DMS153 (cell line): ENCODE data around the gene FOXP2.

Experiments used
- DNase-seq: peaks from one replicate; lab custom pipeline; 2025; lab: John Stamatoyannopoulos, UW

FOXP2 gene

DNA sequence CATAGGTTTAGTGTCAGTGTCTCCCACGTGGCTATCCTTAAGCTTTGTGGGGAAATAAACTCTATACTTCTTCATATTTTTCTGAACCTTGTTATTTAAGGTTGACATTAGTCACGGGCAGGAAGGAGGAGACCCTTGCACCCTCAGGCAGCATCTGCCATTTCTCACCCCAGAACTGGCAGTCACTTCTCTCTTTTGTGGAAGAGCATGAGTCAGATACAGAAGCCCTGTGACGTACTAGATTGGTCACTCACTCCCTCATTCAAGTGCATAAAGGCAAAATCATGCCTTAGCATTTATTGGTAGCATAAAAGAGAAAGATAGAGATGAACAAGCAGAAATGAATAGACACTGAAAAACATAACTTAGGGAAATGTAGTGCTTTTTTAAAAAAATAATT lies 301.3 kb downstream of the FOXP2 start:
- no peak for DNase-seq

GRCh38 chr7:114718861-114719260 lies 304.2 kb downstream of the FOXP2 start:
- no peak for DNase-seq

- DNase-seq = no peak
These were observed 306.1 kb downstream of the FOXP2 start for GRCh38 chr7:114720725-114721124.

DNA sequence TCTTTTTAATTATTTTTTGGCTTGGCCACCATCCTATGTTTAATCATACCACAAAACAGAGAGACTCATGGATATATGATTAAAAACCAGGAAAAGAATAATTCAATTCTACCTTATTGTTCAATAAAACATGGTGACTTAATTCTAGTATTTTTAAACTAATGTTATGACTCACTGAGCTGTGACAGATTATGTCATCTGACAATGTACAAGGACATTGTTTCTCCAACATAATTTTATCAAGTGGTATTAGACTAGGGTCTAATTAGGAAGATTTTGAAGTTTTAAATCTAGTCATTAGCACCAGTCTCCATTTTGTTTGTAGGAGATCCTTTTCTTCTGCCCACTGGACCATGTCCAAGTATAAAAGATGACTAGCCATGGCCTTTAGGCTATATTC lies 307.9 kb downstream of the FOXP2 start:
- no peak for DNase-seq

GRCh38 chr7:114723308-114723707 lies 308.7 kb downstream of the FOXP2 start:
- DNase-seq = no peak

DNA sequence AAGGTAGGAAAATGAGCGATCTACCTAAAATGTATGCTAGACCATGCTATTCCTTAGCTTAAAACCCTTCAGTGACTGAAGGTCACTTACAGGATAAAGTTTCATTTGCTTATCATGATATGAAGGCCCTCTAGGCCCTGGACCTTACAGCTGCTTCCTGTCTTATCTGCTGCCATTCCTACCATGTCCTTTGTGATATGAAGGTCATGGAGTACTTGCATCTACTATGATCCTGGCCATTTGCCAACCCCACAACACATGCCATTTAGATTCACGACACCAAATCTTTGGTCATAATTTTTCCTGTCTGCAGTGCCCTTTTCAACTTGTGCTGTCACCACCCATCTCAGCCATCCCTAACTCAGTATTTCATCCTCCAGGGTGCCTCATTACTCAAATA lies 325.5 kb downstream of the FOXP2 start:
- no peak for DNase-seq

DNA sequence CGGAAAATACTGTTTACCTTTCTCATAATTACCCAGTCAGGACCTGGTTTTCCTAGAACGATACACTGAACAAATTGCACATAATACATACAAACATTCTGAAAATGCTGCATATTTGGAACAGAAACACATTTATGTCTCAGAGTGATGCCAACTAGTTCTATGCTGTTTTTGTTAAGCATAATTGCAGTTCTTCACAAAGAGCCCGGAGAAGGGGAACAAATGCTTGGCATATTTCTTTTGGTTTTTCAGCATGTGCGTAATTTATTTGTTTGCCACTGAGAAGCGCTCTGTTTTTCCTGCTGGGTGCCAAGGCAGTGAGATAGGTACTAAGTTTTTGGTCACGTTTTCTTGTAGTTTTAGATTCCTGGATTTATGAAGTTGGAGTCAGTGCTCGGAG lies 326.3 kb downstream of the FOXP2 start:
- no peak for DNase-seq

DNA sequence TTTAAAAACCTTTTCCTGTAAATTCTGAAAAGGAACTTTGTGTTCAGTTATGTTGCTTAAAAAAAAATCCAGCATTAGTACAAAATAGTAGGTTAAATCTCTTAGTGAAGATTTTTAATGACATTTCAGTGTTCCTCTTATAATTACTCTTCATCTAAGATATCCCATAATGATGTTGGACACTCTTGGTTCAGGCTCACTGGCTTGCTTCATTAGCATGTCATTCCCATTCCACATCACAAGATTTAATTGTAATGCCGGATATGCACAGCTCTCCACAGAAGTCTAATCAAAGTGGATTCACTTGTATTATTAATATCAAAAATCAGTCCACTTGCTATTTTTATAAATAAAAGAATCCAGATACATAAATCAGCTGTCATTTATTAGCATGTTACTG lies 327.3 kb downstream of the FOXP2 start:
- no peak for DNase-seq
